GM19468 (cell line): ENCODE results near the gene MED29.

Experiments used
- ATAC-seq: cut with Tn5 transposase; IDR thresholded peaks from one replicate; pipeline ENCODE4 v1.9.1; 2021; ENCODE audit warnings: mild to moderate bottlenecking, moderate library complexity, moderate number of reproducible peaks; ENCODE audit not compliant: unreplicated experiment; ENCODE audit errors: extremely low read depth

The MED29 gene

DNA sequence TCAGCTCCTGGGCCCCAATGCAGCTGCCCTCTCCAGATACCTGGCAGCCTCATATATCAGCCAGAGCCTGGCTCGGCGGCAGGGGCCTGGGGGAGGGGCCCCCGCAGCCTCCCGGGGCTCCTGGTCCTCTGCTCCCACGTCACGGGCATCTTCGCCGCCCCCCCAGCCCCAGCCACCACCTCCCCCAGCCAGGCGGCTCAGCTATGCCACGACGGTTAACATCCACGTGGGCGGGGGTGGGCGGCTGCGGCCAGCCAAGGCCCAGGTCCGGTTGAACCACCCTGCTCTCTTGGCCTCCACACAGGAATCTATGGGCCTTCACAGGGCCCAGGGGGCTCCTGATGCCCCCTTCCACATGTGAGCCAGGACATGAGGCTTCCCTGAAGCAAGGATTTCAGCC lies 33.8 kb downstream of the MED29 start:
- no peak for ATAC-seq

DNA sequence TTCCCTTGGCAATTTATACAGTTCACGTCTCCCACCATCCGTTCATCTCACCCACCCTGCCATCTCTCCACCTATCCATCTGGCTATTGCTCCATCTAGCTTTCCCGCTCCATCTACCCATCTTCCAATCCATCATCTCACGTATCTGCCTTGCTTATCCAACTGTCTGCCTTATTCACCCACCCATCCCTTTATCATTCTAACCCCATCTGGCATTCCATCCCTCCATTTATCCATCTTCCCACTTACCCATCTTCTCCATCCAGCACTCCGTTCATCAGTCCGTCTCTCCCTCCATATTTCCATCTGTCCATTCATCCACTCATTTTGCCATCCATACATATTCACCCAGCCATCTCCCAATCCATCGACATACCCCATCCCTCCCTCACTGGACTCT lies 34.6 kb downstream of the MED29 start:
- no peak for ATAC-seq

DNA sequence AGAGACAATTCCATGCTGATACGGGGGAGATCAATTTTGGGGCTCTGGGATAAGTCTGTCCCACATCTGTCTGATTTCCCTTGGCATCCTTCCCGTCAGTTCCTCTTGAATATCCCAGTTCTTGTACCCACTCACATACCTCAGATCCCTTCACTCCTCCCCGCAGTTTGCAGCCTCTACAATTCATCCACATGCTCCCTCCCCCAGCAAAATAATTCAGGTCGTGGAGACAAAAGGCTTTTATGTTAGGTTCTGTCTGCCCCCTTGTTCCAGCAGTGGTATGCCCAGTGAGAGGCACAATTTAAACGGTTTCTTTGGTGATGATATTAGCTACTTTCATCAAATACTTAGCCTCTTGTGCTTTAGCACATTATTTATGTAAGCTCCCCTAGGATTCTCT lies 35.0 kb downstream of the MED29 start:
- ATAC-seq: no peak

DNA sequence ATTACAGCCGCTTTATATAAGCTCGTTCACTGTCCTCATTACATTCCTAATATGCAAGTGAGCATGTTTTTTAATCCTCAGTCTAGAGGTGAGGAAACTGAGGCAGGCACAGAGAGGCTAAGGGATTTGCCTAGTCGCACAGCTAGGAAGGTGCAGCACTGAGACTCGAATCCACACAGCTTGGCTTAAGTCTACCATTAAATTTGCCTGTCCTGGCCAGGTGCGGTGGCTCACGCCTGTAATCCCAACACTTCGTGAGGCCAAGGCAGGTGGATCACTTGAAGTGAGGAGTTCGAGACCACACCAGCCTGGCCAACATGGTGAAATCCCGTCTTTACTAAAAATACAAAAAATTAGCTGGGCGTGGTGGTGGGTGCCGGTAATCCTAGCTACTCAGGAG lies 36.5 kb downstream of the MED29 start:
- ATAC-seq: no peak

DNA sequence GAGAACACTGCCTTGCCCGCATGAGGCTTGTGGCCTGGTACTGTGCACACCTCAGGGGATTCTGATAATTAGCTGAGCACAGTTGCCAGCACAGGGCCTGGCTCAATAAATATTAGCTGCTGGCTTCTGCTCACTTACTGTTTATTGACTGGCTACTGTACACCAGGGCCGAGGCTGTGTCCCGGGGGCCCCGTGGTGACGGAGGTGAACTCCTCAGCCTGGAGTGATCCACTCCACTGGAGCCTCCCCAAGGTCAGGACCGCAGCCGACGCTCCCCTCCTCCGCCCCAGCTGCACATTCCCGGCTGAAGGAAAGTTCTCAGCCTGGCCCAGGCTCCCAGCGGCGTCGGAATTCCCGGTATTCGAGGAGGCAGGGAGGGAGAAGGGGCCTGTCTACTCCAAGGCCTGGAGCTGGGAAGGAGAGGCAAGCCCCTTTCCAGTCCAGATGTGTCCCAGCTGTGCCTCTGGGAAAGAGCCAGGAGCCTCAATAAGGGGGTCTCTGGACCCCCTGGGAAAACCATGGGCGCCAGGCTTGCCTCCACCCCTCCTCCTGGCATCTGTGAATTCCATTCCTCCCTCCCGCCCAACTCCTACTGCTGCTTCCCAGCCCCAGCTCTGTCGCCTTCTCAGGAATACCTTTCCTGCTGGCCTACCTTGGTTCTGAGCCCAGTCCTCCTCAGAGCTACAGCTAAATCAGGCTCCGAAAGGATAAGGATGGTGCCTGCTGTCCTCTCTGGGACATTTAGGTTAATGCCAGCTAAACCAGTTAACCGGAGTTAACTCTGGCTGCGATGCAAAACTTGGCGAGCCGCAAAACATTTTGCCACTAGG lies 37.3 kb downstream of the MED29 start:
- ATAC-seq: no peak

DNA sequence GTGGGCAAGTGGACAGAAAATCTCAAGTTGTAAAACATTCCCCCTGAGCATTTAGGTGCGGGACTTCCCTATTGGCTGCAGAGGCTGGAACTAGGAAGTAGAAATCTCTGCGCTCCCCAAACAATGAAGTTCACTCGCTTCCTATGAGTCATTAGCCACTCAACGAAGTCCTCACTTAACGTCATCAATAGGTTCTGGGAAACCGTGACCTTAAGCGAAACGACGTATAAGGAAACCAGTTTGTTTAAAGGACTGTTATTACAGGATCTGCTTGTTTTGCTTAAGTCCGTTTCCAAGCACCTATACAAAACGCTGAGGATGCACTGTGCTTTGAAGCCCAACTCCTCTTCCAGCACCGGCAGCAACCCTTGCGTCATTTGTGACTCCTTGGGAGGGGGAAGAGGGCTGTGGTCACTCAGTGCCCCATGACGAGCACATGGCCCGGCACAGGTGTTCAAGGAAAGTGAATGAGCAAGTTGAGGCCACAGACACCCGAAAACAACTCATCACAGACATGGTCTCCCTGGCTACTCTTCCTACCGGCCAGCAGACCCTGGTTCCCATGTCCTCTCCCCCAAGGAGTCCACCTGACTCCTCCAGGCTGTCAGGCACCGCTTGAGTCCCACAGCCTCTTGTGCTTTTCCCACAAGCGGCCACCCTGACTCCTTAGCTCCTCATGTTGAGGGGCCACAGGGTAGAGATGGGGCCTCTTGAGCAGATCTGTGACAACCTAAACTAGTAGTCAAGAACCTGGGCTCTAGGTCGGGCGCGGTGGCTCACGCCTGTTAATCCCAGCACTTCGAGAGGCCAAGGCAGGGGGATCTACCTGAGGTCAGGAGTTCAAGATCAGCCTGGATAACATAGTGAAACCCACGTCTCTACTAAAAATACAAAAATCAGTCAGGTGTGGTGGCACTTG lies 39.8 kb downstream of the MED29 start:
- no peak for ATAC-seq

DNA sequence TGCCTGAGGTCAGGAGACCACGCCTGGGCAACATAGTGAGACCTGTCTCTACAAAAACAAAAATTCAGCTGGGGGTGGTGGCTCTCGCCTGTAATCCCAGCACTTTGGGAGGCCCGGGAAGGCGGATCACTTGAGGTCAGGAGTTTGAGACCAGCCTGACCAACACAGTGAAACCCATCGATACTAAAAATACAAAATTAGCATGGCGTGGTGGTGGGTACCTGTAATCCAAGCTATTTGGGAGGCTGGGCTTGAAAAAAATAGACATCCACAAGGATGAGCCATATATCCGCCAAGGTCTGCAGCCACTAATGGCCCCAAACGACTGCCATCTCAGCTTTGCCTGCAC lies 41.5 kb downstream of the MED29 start:
- ATAC-seq: no peak

DNA sequence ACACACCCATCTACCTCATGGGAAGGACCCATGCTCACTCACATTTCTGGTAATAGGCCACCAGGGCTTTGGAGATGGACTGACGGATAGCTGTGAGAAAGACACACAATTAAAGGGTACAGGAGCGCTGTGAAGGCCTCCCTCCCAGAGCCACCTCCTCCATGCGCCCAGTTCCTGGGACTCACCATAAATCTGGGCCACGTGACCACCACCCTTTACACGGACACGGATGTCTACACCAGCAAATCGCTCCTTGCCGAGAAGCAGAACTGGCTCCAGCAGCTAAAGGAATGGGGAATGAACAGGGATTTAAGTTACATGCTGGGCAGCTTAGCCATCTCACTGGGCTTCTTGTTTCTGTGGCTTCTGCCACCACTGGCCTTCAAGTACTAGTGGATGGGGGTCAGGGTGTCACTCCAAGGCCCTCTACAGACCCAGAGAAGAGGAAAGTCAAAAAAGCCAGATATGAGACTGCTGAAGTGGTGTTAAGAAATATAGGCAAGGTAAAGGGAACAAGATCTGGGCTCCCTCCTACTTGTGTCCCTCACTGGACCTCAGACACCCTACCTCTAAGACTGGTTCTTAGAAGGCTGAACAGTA lies 42.4 kb downstream of the MED29 start:
- no peak for ATAC-seq

DNA sequence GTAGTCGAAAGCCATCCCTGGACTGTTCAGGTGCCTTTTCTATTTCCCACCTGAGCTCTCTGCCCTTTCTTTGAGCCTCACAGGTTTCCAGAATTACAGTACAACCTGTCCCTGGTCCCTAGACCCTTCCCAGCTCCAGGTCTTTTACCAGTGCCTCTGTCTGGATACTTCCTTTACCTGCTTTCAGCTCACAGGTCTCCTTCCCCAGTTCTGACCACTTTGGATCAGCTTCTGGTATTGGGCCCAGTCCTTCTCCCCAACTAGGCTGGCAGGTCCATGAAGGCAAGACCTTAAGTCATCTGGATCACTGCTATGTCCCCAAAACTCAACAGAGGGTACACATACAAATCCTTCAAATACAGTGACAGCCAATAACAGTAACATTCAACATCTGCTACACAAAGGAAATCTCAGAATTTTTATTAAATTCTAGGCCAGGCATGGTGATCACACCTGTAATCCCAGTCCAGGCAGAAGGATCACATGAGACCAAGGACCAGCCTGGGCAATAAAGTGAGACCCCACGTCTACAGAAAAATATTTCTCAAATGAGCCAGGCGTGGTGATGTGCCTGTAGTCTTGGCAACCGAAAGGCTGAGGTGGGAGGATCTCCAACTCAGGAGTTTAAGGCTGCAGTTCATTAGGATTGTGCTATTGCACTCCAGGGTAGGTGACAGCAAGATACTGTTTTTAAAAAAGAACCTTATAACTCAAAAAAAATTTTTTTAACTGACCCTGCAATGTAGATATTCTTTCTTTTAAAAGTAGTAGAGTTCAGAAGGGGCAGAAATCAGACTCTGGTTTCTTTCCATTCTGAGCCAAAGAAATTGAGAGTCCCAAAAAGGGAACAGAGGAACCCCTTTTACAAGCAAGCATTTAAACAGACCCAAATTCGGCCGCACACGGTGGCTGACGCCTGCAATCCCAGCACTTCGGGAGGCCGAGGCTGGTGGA lies 43.2 kb downstream of the MED29 start:
- ATAC-seq: no peak

DNA sequence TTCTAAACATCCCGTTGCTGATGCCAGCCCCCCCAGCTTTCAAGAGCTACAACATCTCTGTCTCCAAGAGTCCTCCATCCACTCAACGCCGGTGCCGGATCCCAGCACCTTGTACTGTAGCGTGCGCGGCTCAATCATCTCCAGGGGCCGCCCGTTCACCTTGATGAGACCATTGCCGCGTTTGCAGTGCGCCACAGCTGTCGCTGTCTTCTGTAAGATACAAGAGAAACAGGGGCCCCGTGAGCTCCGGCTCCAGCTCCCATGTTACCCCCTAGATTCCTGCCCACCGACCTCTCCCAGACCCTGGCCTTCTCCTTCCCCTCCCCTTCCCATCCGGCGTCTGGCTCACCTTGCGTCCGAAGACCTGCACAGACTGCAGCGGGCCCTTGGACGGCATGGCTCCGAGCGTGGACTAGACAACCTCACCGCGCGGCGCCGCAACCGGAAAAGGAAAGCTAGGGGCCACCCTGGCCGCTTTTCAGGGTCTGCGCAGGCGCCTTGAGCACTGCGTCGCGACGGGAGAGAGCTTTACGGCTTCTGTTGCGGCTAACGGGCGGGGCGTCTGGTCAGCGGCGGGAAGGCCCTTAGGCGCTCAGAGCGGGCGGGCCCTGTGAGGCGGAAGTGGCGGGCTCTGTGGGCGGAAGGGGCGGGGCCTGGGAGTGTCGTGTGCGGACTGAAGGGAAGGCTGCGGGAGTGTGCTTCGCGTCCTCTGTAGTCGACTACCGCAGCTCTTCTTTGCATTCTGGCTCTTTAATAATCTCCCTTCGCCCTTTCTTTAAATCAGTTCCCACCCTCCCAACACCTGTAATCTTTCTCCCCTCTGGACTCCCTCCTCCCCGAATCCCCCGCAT lies 44.5 kb downstream of the MED29 start, which contains the start of gene RPS16:
Gene RPS16, minus strand, starts transcription at position 451 of the 851 bp plus-strand sequence. Its CDS starts 54 bp downstream, at position 397.
- ATAC-seq: peak; percentile 80

DNA sequence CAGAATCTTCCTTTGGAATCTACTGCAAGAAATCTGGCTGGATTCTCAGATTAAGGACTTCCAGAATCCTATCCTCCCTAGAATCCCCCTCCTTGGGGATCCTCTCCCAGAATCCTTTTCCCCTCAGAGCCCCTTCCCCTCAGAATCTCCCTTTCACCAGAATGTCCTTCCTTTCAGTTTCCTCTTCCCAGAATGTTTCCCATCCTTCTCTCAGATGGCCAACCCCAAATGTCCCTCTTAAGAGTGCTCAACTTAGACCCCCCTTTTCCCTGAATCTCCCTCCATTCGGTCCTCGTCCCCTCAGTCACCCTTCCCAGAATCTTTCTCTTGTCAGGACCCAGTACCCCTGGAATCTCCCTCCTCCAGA lies 45.2 kb downstream of the MED29 start:
- no peak for ATAC-seq

DNA sequence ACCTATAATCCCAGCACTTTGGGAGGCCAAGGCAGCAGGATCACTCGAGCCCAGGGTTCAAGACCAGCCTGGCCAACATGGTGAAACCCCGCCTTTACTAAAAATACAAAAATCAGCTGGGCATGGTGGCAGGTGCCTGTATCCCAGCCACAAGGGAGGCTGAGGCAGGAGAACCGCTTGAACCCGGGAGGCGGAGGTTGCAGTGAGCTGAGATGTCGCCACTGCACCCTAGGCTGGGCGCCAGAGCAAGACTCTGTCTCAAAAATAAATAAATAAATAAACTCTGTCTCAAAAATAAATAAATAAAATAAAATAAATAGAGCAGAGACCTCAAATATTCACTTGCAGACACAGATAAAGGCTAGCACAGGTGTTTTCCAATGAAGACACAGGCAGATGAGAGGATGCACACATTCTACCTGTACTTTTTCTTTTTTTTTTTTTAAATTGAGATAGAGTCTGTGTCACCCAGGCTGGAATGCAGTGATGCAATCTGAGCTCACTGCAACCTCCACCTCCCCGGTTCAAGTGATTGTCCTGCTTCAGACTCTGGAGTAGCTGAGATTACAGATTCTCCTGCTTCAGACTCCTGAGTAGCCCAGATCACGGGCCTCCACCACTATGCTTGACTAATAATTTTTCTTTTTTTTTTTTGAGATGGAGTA lies 47.2 kb downstream of the MED29 start:
- ATAC-seq: no peak

DNA sequence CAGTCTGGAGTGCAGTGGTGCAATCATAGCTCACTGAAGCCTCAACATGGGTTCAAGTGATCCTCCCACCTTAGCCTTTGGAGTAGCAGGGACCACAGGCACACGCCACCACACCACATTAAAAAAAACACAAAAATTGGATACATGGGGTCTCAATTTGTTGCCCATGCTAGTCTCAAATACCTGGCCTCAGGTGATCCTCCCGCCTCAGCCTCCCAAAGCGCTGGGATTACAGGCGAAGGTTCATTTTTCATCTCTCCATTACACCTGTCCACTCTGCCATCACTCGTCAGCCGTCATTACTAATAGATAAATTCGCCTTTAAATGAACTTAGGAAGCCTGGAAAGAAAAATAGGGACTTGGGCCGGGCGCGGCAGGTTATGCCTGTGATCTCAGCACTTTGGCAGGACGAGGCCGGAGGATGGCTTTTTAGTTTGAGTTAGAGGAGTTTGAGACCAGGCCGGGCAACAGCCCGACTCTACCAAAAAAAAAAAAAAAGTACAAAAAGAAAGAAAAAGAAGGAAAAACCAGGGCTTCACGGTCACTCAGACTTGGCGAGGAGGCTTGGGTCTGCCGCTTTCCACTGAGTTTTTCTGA lies 53.5 kb downstream of the MED29 start:
- ATAC-seq: no peak

DNA sequence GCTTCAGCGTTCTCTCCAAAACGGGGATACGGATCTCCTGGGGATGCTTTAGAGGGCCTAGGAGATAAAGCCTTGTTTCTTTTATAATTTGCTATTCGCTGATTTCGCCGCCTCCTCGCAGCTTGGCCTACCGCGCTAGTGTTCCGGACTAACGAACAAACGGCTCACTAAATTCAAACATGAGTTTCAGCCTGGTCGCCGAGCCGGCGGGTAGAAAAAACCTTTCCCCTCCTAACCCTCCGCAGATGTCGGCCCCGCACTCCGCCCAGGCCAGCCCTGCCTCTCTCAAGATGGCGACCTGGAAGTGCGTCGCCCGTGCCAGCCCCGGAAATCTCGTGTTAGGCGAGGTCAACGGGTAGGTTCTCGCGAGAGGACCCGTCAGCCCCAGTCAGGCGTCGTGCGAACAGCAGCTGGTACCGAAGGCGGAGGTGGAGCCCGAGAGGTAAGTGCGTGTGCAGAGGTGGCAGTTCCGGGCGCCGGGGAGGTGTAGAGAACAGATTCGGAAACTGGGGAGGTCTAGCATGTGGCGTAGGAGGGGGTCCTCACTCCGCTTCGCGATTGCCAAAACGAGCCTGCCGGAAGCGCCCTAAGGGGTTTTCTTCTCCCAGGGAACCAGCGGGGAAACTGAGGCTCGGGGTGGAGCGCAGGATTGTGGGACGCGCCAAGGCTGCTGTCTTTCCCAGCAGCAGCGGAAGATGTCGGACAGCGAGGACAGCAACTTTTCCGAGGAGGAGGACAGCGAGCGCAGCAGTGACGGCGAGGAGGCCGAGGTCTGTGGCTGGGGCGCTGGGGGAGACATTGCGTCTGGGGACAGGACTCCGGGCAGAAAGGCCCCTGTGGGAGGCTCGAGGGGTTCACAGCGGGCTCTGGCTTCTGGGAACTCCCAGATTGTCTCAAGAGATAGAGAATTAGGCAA lies 54.3 kb downstream of the MED29 start, which contains the start of gene SUPT5H:
Gene SUPT5H, plus strand, starts transcription at position 387 of the 916 bp plus-strand sequence. Its CDS starts 309 bp downstream, at position 696.
- peak; percentile 62 for ATAC-seq

DNA sequence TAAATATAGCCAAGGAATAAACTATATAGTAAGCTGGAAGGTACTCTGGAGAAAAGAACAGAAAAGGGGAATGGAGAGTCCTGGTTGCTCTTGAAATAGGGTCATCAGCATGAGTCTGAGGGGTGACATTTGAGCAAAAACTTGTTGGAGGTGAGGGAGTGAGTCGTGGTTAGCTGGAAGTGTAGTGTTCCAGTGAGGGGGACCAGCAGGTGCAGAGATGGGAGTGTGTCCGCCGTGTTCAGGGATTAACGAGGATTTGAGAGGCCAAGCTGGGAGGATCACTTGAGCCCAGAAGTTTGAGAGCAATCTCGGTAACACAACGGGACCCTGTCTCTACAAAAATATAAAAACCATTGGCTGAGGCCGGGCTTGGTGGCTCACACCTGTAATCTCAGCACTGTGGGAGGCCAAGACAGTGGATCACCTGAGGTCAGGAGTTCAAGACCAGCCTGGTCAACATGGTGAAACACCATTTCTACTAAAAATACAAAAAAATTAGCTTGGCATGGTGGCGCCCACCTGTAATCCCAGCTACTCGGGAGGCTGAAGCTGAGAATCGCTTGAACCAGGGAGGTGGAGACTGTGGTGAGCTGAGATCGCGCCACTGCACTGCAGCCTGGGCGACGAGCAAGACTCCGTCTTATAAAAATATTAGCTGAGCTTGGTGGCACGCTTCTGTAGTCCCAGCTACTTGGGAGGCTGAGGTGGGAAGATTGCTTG lies 55.3 kb downstream of the MED29 start:
- ATAC-seq: no peak

DNA sequence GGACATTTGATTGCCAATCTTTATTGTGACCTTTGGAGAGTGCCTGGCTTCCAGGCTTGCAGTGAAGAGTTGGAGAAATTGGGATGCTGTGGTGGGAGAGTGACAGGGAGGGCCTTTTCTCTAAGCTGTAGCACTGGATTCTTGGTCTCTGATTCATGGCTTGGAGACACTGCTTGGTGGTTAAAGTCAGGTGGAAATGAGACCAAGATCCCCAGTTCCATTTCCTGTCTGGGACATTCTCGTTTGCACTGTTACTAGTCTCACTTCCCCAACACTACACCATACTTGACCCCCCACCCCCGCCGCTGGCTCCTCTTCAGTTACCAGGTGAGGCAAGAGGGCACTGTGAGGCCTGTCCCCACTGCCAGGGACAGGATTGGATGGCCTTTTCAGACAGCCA lies 57.1 kb downstream of the MED29 start:
- no peak for ATAC-seq
